HUES48 (cell line): ENCODE data around the gene FANCL.
"Not testable (repeated sequence)": the region's sequence is repeated elsewhere in the genome, so short reads cannot be mapped to it uniquely, and the experiment has no call there.

Experiments used
- H3K27ac ChIP-seq: one replicate; pipeline ENCODE4 v1.7.0; 2013; ENCODE audit warnings: low read depth, low read length, inconsistent platforms
- H3K27me3 ChIP-seq: 2 replicates; pipeline ENCODE4 v1.6.1; 2013; ENCODE audit warnings: mild to moderate bottlenecking, low read length; ENCODE audit not compliant: control insufficient read depth, insufficient read depth
- H3K36me3 ChIP-seq: 2 replicates; pipeline ENCODE4 v1.6.1; 2013; ENCODE audit warnings: low read length; ENCODE audit not compliant: control insufficient read depth, insufficient read depth
- H3K4me1 ChIP-seq: 2 replicates; pipeline ENCODE4 v1.6.1; 2013; ENCODE audit warnings: mild to moderate bottlenecking, low read length; ENCODE audit not compliant: control insufficient read depth, insufficient read depth
- H3K4me3 ChIP-seq: 2 replicates; pipeline ENCODE4 v1.5.1; 2013; ENCODE audit warnings: mild to moderate bottlenecking, low read depth, low read length
- H3K9ac ChIP-seq: 2 replicates; pipeline ENCODE4 v1.6.1; 2013; ENCODE audit warnings: mild to moderate bottlenecking, low read depth, low read length, moderate library complexity
- H3K9me3 ChIP-seq: 2 replicates; pipeline ENCODE4 v1.6.1; 2013; ENCODE audit warnings: low read length; ENCODE audit not compliant: control insufficient read depth, insufficient read depth

Gene FANCL

DNA sequence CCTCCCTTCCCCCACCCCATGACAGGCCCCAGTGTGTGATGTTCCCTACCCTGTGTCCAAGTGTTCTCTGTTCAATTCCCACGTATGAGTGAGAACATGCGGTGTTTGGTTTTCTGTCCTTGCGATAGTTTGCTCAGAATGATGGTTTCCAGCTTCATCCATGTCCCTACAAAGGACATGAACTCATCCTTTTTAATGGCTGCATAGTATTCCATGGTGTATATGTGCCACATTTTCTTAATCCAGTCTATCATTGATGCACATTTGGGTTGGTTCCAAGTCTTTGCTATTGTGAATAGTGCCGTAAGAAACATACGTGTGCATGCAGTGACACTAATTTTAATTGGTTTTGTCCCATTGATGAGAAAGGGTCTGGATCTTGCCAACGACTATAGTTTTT, 95.4 kb downstream of the FANCL start:
- not testable (repeated sequence) for H3K36me3 ChIP-seq, H3K9me3 ChIP-seq, H3K27ac ChIP-seq, H3K9ac ChIP-seq, H3K27me3 ChIP-seq, H3K4me1 ChIP-seq, H3K4me3 ChIP-seq

- no peaks in the 10 kb centered on the region for H3K9me3 ChIP-seq
- no peak overlapping the region for H3K4me3 ChIP-seq
- H3K4me1 ChIP-seq, result no peaks in the 10 kb centered on the region
- H3K27me3 ChIP-seq, result no peaks in the 10 kb centered on the region
- H3K9ac ChIP-seq, result no peak overlapping the region
- H3K36me3 ChIP-seq, result no peaks in the 10 kb centered on the region
- no peak overlapping the region for H3K27ac ChIP-seq
Measured at GRCh38 chr2:58140508-58141072, 100.5 kb downstream of the FANCL start.

- H3K9me3 ChIP-seq, result no peaks in the 10 kb centered on the region
- H3K4me3 ChIP-seq, result no peak overlapping the region
- no peaks in the 10 kb centered on the region for H3K36me3 ChIP-seq
- no peak overlapping the region for H3K9ac ChIP-seq
- H3K27me3 ChIP-seq, result no peaks in the 10 kb centered on the region
- no peaks in the 10 kb centered on the region for H3K4me1 ChIP-seq
- no peak overlapping the region for H3K27ac ChIP-seq
Measured at GRCh38 chr2:58138396-58139030, 102.6 kb downstream of the FANCL start.

- Histone ChIP-seq H3K27ac (no peak overlapping the region), H3K9ac (no peak overlapping the region), H3K4me1 (no peaks in the 10 kb centered on the region), H3K9me3 (no peaks in the 10 kb centered on the region), H3K36me3 (no peaks in the 10 kb centered on the region), H3K4me3 (no peak overlapping the region), H3K27me3 (no peaks in the 10 kb centered on the region)
Measured at GRCh38 chr2:58137856-58138255, 103.3 kb downstream of the FANCL start.

DNA sequence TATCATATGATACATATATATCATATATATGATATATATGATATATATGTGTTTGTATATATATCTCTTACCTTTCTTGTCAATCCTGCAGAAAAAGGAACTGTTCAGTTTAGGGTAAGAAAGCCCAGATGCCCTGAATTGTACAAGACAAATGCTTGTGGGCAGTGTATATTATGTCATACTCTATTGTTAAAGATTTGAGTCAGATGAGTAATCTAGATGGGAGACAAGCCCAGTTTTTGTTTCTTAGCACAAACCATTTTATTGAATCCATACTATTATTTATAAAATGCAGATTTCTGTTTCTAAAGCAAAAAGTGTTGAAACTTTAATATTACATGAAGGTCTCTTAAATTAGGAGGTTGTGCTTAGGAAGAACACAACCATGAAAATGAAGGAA, 103.9 kb downstream of the FANCL start:
- Histone ChIP-seq H3K9me3 (no peaks in the 10 kb centered on the region), H3K9ac (no peak overlapping the region), H3K4me3 (no peak overlapping the region), H3K27ac (no peak overlapping the region), H3K27me3 (no peaks in the 10 kb centered on the region), H3K4me1 (no peaks in the 10 kb centered on the region), H3K36me3 (no peaks in the 10 kb centered on the region)

DNA sequence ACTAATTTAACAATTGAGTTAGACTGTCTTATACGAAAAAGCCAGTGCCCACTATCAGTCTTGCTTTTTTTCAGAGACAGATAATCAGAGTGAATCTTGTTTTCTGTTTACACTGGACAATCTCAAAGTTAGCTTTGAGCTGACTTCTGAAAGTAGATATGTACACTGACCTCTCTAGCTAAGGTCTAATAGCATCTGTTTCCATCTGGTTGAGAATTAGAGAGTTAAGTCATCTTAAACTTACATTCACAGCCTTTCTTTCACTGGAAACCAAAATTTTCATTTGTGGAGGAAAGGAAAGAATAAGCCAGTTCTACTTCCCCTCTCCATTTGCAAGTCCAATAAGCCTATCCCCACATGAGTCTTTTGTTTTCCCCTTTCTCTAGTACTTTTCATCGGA, 105.3 kb downstream of the FANCL start:
- Histone ChIP-seq H3K36me3 (peaks cover 9% of the 10 kb centered on the region), H3K9me3 (no peaks in the 10 kb centered on the region), H3K27ac (no peak overlapping the region), H3K4me1 (no peaks in the 10 kb centered on the region), H3K4me3 (no peak overlapping the region), H3K27me3 (no peaks in the 10 kb centered on the region), H3K9ac (no peak overlapping the region)

DNA sequence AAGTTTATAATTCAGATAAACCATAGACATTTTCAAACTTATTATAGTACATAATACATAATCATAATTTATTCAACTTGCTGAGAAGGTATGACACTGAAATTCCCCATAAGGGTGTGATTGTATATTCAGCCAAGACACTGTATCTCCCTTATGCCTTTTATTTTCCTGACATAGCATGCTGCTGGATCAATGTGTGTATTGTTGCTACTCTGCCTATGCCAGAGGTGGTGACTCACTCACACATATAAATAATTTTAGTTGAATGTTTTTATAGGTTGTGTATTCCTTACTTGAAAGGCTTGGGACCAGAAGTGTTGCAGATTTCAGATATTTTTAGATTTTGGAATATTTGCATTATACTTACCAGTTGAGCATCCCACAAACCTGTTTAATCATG, 107.7 kb downstream of the FANCL start:
- Histone ChIP-seq H3K36me3 (peaks cover 9% of the 10 kb centered on the region), H3K4me3 (no peak overlapping the region), H3K27ac (no peak overlapping the region), H3K9ac (no peak overlapping the region), H3K27me3 (no peaks in the 10 kb centered on the region), H3K9me3 (no peaks in the 10 kb centered on the region), H3K4me1 (no peaks in the 10 kb centered on the region)

GRCh38 chr2:58131191-58132011, 109.7 kb downstream of the FANCL start:
- Histone ChIP-seq H3K27ac (no peak overlapping the region), H3K27me3 (no peaks in the 10 kb centered on the region), H3K36me3 (peaks cover 9% of the 10 kb centered on the region), H3K9ac (no peak overlapping the region), H3K4me3 (no peak overlapping the region), H3K4me1 (no peaks in the 10 kb centered on the region), H3K9me3 (no peaks in the 10 kb centered on the region)

DNA sequence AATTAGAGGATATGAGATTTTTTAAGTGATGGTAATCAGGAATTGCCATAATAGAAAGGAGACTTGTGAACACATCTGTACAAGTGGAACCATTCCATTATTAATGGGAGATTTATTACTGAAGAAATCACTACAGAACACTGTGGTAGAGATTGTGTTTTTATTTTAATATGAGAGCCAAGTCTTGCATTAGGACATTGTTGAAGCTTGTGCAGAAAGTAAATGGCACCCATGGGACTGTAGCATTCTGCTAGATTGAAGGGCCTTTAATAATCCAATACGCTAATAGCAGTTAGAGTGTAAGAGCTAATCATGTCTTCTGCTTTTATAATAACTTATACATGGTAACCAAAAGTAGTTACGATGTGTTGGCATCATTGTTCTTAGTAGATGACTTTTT, 110.9 kb downstream of the FANCL start:
- no peak overlapping the region for H3K27ac ChIP-seq
- H3K36me3 ChIP-seq, result peaks cover 9% of the 10 kb centered on the region
- no peaks in the 10 kb centered on the region for H3K9me3 ChIP-seq
- no peaks in the 10 kb centered on the region for H3K4me1 ChIP-seq
- no peak overlapping the region for H3K4me3 ChIP-seq
- no peak overlapping the region for H3K9ac ChIP-seq
- no peaks in the 10 kb centered on the region for H3K27me3 ChIP-seq

GRCh38 chr2:58127111-58127510, 114.0 kb downstream of the FANCL start:
- Histone ChIP-seq H3K36me3 (peaks cover 12% of the 10 kb centered on the region), H3K27ac (no peak overlapping the region), H3K9ac (no peak overlapping the region), H3K4me1 (no peaks in the 10 kb centered on the region), H3K9me3 (no peaks in the 10 kb centered on the region), H3K27me3 (no peaks in the 10 kb centered on the region), H3K4me3 (no peak overlapping the region)

- Histone ChIP-seq H3K9ac (no peak overlapping the region), H3K9me3 (no peaks in the 10 kb centered on the region), H3K4me3 (no peak overlapping the region), H3K27me3 (no peaks in the 10 kb centered on the region), H3K27ac (no peak overlapping the region), H3K36me3 (peaks cover 3% of the 10 kb centered on the region; the same call in 1 of the 2 replicates), H3K4me1 (no peaks in the 10 kb centered on the region)
Measured at GRCh38 chr2:58122540-58122939, 118.6 kb downstream of the FANCL start.
